HepG2 (cell line): ENCODE measurements around the gene TM9SF2. TPM values are rescaled to one million over a fixed set of nuclear protein-coding genes. Genes with fewer than 3 reads are reported as not detected.
A peak's percentile ranks its signal among the peaks of the same experiment; 100 is the strongest.

Experiments used
- ATAC-seq: fragments of 200-7000 bp; cut with Tn5 transposase; 3 replicates; pipeline ENCODE4 v1.9.1; 2020; ENCODE audit warnings: mild to moderate bottlenecking, moderate library complexity
- BruUV-seq: library from RNA; stranded (reverse); fragments of 400-500 nt; replicated peaks from 2 replicates; lab custom pipeline; 2021; lab: Mats Ljungman, UMichigan
- CTCF ChIA-PET: fragments of 300-600 bp; formaldehyde crosslinking; extraction: SDS; loops from one replicate; lab custom pipeline; 2021; ENCODE audit warnings: low total read pairs, inconsistent platforms, low intra/inter-chr PET ratio; lab: Yijun Ruan, JAX
- POLR2A ChIA-PET: fragments of 350-600 bp; sonication (Branson Sonifier 250); formaldehyde crosslinking; loops from one replicate; lab custom pipeline; 2020; ENCODE audit warnings: antibody characterized with exemption, inconsistent platforms; lab: Yijun Ruan, JAX
- DNase-seq: peaks from one replicate; pipeline ENCODE4 v3.0.0-alpha.2; 2015; ENCODE audit warnings: low spot score
- FAIRE-seq: peaks from 3 replicates; lab custom pipeline; 2011; peaks lifted over from hg19 to GRCh38; lab: Jason Lieb, UNC
- H2AFZ ChIP-seq: one replicate; pipeline ENCODE4 v1.6.1; 2011; ENCODE audit warnings: low read length, inconsistent platforms
- H3K27ac ChIP-seq: fragments of 300-600 bp; 3 replicates; pipeline ENCODE4 v1.8.0; 2011; ENCODE audit warnings: mixed run types, mild to moderate bottlenecking, mixed read lengths, low read length, inconsistent platforms; ENCODE audit not compliant: insufficient read depth; ENCODE audit errors: extremely low read length
- H3K27me3 ChIP-seq, 2 experiments: fragments of 200-600 bp in 1 of 2; 2 replicates in 1 of 2; 3 replicates in 1 of 2; pipeline versions ENCODE4 v1.6.0 to v1.8.0; 2011; ENCODE audit warnings: low read length in 2 of 2, mild to moderate bottlenecking in 2 of 2, moderate library complexity in 2 of 2, inconsistent platforms in 1 of 2; ENCODE audit not compliant: insufficient read depth in 2 of 2, control insufficient read depth in 1 of 2
- H3K36me3 ChIP-seq, 2 experiments: fragments of 200-600 bp in 1 of 2; replicated peaks in 1 of 2; 2 replicates in 1 of 2; 3 replicates in 1 of 2; pipeline versions ENCODE4 v1.5.1 to v1.8.0; 2011; ENCODE audit warnings: low read length in 2 of 2, inconsistent platforms in 1 of 2; ENCODE audit not compliant: insufficient read depth in 2 of 2, control insufficient read depth in 1 of 2
- H3K4me1 ChIP-seq: 2 replicates; pipeline ENCODE4 v1.5.1; 2012; ENCODE audit warnings: low read length, inconsistent platforms; ENCODE audit not compliant: insufficient read depth
- H3K4me2 ChIP-seq: 2 replicates; pipeline ENCODE4 v1.6.0; 2011; ENCODE audit warnings: low read depth, low read length, inconsistent platforms
- H3K4me3 ChIP-seq, 3 experiments: fragments of 200-600 bp in 1 of 3; sonication (generic), shearing (Covaris generic) in 1 of 3; replicated peaks in 1 of 3; 2 replicates each; pipeline ENCODE4 v1.5.1; 2011 to 2016; ENCODE audit warnings: low read length in 3 of 3, inconsistent platforms in 2 of 3, low read depth in 2 of 3, mild to moderate bottlenecking in 2 of 3, control low read depth in 1 of 3, mixed read lengths in 1 of 3; ENCODE audit not compliant: insufficient read depth in 1 of 3
- H3K79me2 ChIP-seq: one replicate; pipeline ENCODE4 v1.6.1; 2011; ENCODE audit warnings: low read length, inconsistent platforms; ENCODE audit not compliant: insufficient read depth
- H3K9ac ChIP-seq: 2 replicates; pipeline ENCODE4 v1.6.0; 2011; ENCODE audit warnings: mild to moderate bottlenecking, low read depth, low read length, inconsistent platforms; ENCODE audit not compliant: insufficient read depth
- H3K9me3 ChIP-seq: 2 replicates; pipeline ENCODE4 v1.5.1; 2012; ENCODE audit warnings: mild to moderate bottlenecking, low read length
- H4K20me1 ChIP-seq: 2 replicates; pipeline ENCODE4 v1.6.0; 2011; ENCODE audit warnings: inconsistent platforms, mild to moderate bottlenecking, low read length, moderate library complexity; ENCODE audit not compliant: insufficient read depth
- ASH2L ChIP-seq: fragments of 300-600, 200-600 bp; sonication (generic); IDR thresholded peaks from 2 replicates; pipeline ENCODE4 v1.7.0; 2017; ENCODE audit warnings: low read depth, mild to moderate bottlenecking, moderate library complexity, mixed read lengths, low read length; ENCODE audit not compliant: insufficient read length
- BHLHE40 ChIP-seq: IDR thresholded peaks from 2 replicates; pipeline ENCODE4 v1.6.1; 2011; ENCODE audit warnings: low read length, improper control_type of control experiment
- IRX3 ChIP-seq: sonication (generic); formaldehyde crosslinking; IDR thresholded peaks from 2 replicates; pipeline ENCODE4 v1.8.1; 2023; ENCODE audit warnings: mild to moderate bottlenecking, low read depth, missing genetic modification reagents, borderline replicate concordance
- NR2F6 ChIP-seq, 2 experiments: IDR thresholded peaks; 2 replicates each; pipeline ENCODE4 v1.6.1; 2016; ENCODE audit warnings: antibody characterized with exemption in 1 of 2, mild to moderate bottlenecking in 1 of 2
- SAFB2 ChIP-seq: sonication (generic); formaldehyde crosslinking; IDR thresholded peaks from 2 replicates; pipeline ENCODE4 v1.5.1; 2020; ENCODE audit warnings: missing genetic modification reagents, low read depth, mild to moderate bottlenecking, borderline replicate concordance
- SMC3 ChIP-seq: IDR thresholded peaks from 2 replicates; pipeline ENCODE4 v1.6.1; 2011; ENCODE audit warnings: low read length, improper control_type of control experiment
- ZC3H13 ChIP-seq: sonication (generic); formaldehyde crosslinking; IDR thresholded peaks from 2 replicates; pipeline ENCODE4 v1.8.1; 2023; ENCODE audit warnings: mild to moderate bottlenecking, missing genetic modification reagents, moderate library complexity
- ZNF501 ChIP-seq: sonication (generic); formaldehyde crosslinking; IDR thresholded peaks from 2 replicates; pipeline ENCODE4 v1.5.1; 2020; ENCODE audit warnings: mild to moderate bottlenecking, moderate library complexity, missing genetic modification reagents
- ZNF816 ChIP-seq: sonication (generic); formaldehyde crosslinking; IDR thresholded peaks from 2 replicates; pipeline ENCODE4 v1.8.0; 2022; ENCODE audit warnings: missing genetic modification reagents, mild to moderate bottlenecking, borderline replicate concordance
- ZSCAN29 ChIP-seq: sonication (generic); formaldehyde crosslinking; conservative IDR thresholded peaks from 2 replicates; pipeline ENCODE4 v1.4.0; 2020; ENCODE audit warnings: mild to moderate bottlenecking, missing genetic modification reagents
- WGBS: methylation state at CpG from one replicate; pipeline ENCODE4 v1.1.6; 2017; ENCODE audit warnings: low lambda C conversion rate; 5-methylcytosine and 5-hydroxymethylcytosine counted together
- in situ Hi-C: cut with HindIII; loops from 2 replicates; pipeline ENCODE4 v1.10.0; 2017; ENCODE audit warnings: low pct_unique_long_range_greater_than_20kb; ENCODE audit not compliant: extremely low pct_ligation_motif_present
- intact Hi-C: fragments of 100-400 bp; cut with micrococcal nuclease; formaldehyde crosslinking; loops from one replicate; pipeline ENCODE4 v1.10.0; 2022; ENCODE audit not compliant: unreplicated experiment
- polyA plus RNA-seq, 8 experiments: library from polyadenylated mRNA; depleted of rRNA in 3 of 8; stranded (reverse) in 7 of 8; unstranded in 1 of 8; fragments of >200 nt; fragmentation: Illumina TruSeq in 4 of 8; extraction: Trizol in 4 of 8; gene quantifications; 2 replicates each; pipeline versions ENCODE4 v1.2.1 to v1.2.3, GENCODE V29; 2011 to 2016; ENCODE audit warnings: low read depth in 4 of 8, missing spikeins in 1 of 8, mixed read lengths in 1 of 8; ENCODE audit not compliant: insufficient read depth in 1 of 8
- total RNA-seq, 5 experiments: library from RNA; depleted of rRNA; stranded (reverse); fragments of >200 nt; fragmentation: Illumina TruSeq; extraction: Trizol; gene quantifications; 2 replicates each; pipeline ENCODE4 v1.2.3, GENCODE V29; 2016; ENCODE audit warnings: low read depth in 1 of 5
- TF ChIP-seq, protein P1 (sequence below): sonication (generic); formaldehyde crosslinking; IDR thresholded peaks from 2 replicates; pipeline ENCODE4 v1.8.0; 2022; ENCODE audit warnings: missing genetic modification reagents, mild to moderate bottlenecking, moderate library complexity, borderline replicate concordance
- TF ChIP-seq, protein P2 (sequence below), 2 experiments: sonication (generic) in 1 of 2; formaldehyde crosslinking in 1 of 2; IDR thresholded peaks; 2 replicates each; pipeline versions ENCODE4 v1.4.0 to v1.6.1; 2016 to 2020; ENCODE audit warnings: borderline replicate concordance in 1 of 2, low read depth in 1 of 2, mild to moderate bottlenecking in 1 of 2, missing genetic modification reagents in 1 of 2
- TF ChIP-seq, protein P3 (sequence below): sonication (generic); formaldehyde crosslinking; IDR thresholded peaks from 2 replicates; pipeline ENCODE4 v1.5.0; 2020; ENCODE audit warnings: mild to moderate bottlenecking, missing genetic modification reagents

TM9SF2 gene
- total and polyA plus RNA-seq, 2 of the 13 experiments (the other 11 are each of a cell fraction or from before 2014, with no cell fraction given): 94.1 to 123 TPM

DNA sequence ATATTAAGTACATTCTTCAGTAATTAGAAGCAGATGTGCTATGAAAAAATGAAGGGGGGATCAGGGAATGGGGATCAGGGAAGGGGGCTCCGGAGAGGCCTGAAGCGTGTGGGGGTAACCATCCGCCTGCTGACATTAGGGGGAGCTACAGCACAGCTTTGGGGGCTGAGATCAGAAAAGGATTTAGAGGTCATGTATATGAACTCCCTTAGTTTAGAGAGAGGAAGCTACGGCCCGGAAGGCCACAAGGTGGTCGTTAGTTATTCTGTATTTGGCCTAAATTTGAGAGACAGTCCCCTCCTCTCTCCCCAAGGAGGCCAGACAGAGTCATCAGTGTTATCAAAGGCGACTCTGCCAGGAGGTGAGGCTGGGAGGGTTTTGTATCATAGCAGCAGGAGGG, 99.0 kb downstream of the TM9SF2 start (continued):
- TF ChIP-seq, protein P1, sequence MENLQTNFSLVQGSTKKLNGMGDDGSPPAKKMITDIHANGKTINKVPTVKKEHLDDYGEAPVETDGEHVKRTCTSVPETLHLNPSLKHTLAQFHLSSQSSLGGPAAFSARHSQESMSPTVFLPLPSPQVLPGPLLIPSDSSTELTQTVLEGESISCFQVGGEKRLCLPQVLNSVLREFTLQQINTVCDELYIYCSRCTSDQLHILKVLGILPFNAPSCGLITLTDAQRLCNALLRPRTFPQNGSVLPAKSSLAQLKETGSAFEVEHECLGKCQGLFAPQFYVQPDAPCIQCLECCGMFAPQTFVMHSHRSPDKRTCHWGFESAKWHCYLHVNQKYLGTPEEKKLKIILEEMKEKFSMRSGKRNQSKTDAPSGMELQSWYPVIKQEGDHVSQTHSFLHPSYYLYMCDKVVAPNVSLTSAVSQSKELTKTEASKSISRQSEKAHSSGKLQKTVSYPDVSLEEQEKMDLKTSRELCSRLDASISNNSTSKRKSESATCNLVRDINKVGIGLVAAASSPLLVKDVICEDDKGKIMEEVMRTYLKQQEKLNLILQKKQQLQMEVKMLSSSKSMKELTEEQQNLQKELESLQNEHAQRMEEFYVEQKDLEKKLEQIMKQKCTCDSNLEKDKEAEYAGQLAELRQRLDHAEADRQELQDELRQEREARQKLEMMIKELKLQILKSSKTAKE (CRISPR knock-in tag): no peak
- peak; percentile 65; the same call in 1 of the 2 replicates for TF ChIP-seq NR2F6 (IDR thresholded peaks at IDR 0.05)
- peak; percentile 66 for TF ChIP-seq NR2F6 (CRISPR knock-in tag; IDR thresholded peaks at IDR 0.05)
- TF ChIP-seq ZNF816 (CRISPR knock-in tag): no peak
- no peak for TF ChIP-seq BHLHE40
- TF ChIP-seq, protein P2, sequence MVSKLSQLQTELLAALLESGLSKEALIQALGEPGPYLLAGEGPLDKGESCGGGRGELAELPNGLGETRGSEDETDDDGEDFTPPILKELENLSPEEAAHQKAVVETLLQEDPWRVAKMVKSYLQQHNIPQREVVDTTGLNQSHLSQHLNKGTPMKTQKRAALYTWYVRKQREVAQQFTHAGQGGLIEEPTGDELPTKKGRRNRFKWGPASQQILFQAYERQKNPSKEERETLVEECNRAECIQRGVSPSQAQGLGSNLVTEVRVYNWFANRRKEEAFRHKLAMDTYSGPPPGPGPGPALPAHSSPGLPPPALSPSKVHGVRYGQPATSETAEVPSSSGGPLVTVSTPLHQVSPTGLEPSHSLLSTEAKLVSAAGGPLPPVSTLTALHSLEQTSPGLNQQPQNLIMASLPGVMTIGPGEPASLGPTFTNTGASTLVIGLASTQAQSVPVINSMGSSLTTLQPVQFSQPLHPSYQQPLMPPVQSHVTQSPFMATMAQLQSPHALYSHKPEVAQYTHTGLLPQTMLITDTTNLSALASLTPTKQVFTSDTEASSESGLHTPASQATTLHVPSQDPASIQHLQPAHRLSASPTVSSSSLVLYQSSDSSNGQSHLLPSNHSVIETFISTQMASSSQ (IDR thresholded peaks at IDR 0.05; ENCODE audit: low read depth): no peak
- TF ChIP-seq, protein P2 (CRISPR knock-in tag; IDR thresholded peaks at IDR 0.05; ENCODE audit: borderline replicate concordance): no peak

DNA sequence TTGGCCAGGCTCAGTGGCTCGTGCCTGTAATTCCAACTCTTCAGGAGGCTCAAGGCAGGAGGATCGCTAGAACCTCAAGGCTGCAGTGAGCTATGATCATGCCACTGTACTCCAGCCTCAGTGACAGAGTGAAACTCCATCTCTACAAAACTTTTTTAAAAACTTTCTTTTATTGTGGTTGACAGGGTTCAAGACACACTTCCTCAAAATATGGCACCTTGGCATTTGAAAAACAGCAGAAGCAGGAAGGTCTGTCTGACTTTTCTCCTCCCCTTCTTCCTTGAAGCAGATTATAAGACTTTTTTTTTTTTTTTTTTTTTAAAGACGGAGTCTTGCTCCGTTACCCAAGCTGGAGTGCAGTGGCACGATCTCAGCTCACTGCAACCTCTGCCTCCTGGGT, 100.3 kb downstream of the TM9SF2 start:
- Histone ChIP-seq H4K20me1 (no peaks in the 10 kb centered on the region), H3K4me3 (no peak overlapping the region), H3K4me1 (peaks cover 22% of the 10 kb centered on the region), H3K9ac (no peak overlapping the region), H2AFZ (no peak overlapping the region), H3K79me2 (no peaks in the 10 kb centered on the region), H3K4me2 (peak overlapping the region; percentile 73; the same call in 1 of the 2 replicates), H3K27ac (no peak overlapping the region), H3K36me3 (no peaks in the 10 kb centered on the region), H3K9me3 (no peaks in the 10 kb centered on the region), H3K27me3 (peaks cover 0 to 3% of the 10 kb centered on the region in 2 experiments; a peak in 1 of 5 replicates)
- ChIA-PET POLR2A (no interaction called here), CTCF (no interaction called here)
- in situ Hi-C loops: no loop called here
- intact Hi-C loops: no loop called here
- ATAC-seq (no peak), DNase-seq (no peak), FAIRE-seq (no peak)
- no TSS peak for BruUV-seq
- WGBS: 53% methylated on average over 5 of the region's 5 CpGs
- no peak for TF ChIP-seq SMC3
- no peak for TF ChIP-seq SAFB2 (CRISPR knock-in tag)
- no peak for TF ChIP-seq ZNF501
- TF ChIP-seq ZSCAN29 (CRISPR knock-in tag): no peak
- TF ChIP-seq IRX3 (CRISPR knock-in tag): no peak
- TF ChIP-seq, protein P3, sequence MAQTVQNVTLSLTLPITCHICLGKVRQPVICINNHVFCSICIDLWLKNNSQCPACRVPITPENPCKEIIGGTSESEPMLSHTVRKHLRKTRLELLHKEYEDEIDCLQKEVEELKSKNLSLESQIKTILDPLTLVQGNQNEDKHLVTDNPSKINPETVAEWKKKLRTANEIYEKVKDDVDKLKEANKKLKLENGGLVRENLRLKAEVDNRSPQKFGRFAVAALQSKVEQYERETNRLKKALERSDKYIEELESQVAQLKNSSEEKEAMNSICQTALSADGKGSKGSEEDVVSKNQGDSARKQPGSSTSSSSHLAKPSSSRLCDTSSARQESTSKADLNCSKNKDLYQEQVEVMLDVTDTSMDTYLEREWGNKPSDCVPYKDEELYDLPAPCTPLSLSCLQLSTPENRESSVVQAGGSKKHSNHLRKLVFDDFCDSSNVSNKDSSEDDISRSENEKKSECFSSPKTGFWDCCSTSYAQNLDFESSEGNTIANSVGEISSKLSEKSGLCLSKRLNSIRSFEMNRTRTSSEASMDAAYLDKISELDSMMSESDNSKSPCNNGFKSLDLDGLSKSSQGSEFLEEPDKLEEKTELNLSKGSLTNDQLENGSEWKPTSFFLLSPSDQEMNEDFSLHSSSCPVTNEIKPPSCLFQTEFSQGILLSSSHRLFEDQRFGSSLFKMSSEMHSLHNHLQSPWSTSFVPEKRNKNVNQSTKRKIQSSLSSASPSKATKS (CRISPR knock-in tag): no peak
- no peak for TF ChIP-seq ASH2L
- TF ChIP-seq ZC3H13 (CRISPR knock-in tag): no peak
